ENCODE measurements around the gene ACTR2. TPM values are rescaled to one million over a fixed set of nuclear protein-coding genes. Genes with fewer than 3 reads are reported as not detected.

The ACTR2 gene
- total RNA-seq, 1 experiment from 2014 or later: 263 TPM

- peaks cover 2% of the 10 kb centered on the region for H3K4me1 Mint-ChIP-seq (ENCODE audit: insufficient read depth, unreplicated experiment)
- ChIA-PET CTCF (no interaction called here), POLR2A (no interaction called here)
- H3K36me3 Mint-ChIP-seq (ENCODE audit: insufficient read depth, unreplicated experiment): peaks cover 13% of the 10 kb centered on the region
- H3K9me3 Mint-ChIP-seq (ENCODE audit: unreplicated experiment): no peaks in the 10 kb centered on the region
- BruUV-seq (replicated peaks): no TSS peak
- H3K27me3 Mint-ChIP-seq (ENCODE audit: insufficient read depth, unreplicated experiment): no peaks in the 10 kb centered on the region
- no peak overlapping the region for H3K4me3 Mint-ChIP-seq (ENCODE audit: unreplicated experiment)
- intact Hi-C loops (cut with micrococcal nuclease): no loop called here
- no peak for DNase-seq (ENCODE audit: unreplicated experiment)
- H3K27ac Mint-ChIP-seq (ENCODE audit: low read depth, unreplicated experiment): no peak overlapping the region
- no peak for TF ChIP-seq CTCF (IDR thresholded peaks at IDR 0.05; ENCODE audit: unreplicated experiment)
These were observed 78.3 kb downstream of the ACTR2 start for GRCh38 chr2:65305934-65306333.

GRCh38 chr2:65309699-65310098 lies 82.1 kb downstream of the ACTR2 start:
- Mint-ChIP-seq H3K9me3 (ENCODE audit: unreplicated experiment) (no peaks in the 10 kb centered on the region), H3K36me3 (ENCODE audit: insufficient read depth, unreplicated experiment) (peaks cover 51% of the 10 kb centered on the region), H3K27ac (ENCODE audit: low read depth, unreplicated experiment) (no peak overlapping the region), H3K4me1 (ENCODE audit: insufficient read depth, unreplicated experiment) (no peaks in the 10 kb centered on the region), H3K27me3 (ENCODE audit: insufficient read depth, unreplicated experiment) (no peaks in the 10 kb centered on the region), H3K4me3 (ENCODE audit: unreplicated experiment) (no peak overlapping the region)
- DNase-seq (ENCODE audit: unreplicated experiment): no peak
- intact Hi-C loops (cut with micrococcal nuclease): no loop called here
- no TSS peak for BruUV-seq (replicated peaks)
- TF ChIP-seq CTCF (IDR thresholded peaks at IDR 0.05; ENCODE audit: unreplicated experiment): no peak
- ChIA-PET CTCF (interaction anchor here (1.5 kb wide), 1 partner anchor 10 kb away, joined by 3 read pairs; no protein-coding TSS in a partner anchor), POLR2A (no interaction called here)

GRCh38 chr2:65311049-65311448 lies 83.4 kb downstream of the ACTR2 start:
- CTCF ChIA-PET: interaction anchor here (0.5 to 1.2 kb wide), 4 partner anchors 10 to 260 kb away, joined by 3 to 4 read pairs (median 3); no protein-coding TSS in a partner anchor
- no peaks in the 10 kb centered on the region for H3K9me3 Mint-ChIP-seq (ENCODE audit: unreplicated experiment)
- H3K4me3 Mint-ChIP-seq (ENCODE audit: unreplicated experiment): no peak overlapping the region
- H3K36me3 Mint-ChIP-seq (ENCODE audit: insufficient read depth, unreplicated experiment): peaks cover 51% of the 10 kb centered on the region
- no peaks in the 10 kb centered on the region for H3K4me1 Mint-ChIP-seq (ENCODE audit: insufficient read depth, unreplicated experiment)
- no peak overlapping the region for H3K27ac Mint-ChIP-seq (ENCODE audit: low read depth, unreplicated experiment)
- intact Hi-C loops (cut with micrococcal nuclease): no loop called here
- TSS peak; percentile 29 for BruUV-seq (replicated peaks)
- POLR2A ChIA-PET: interaction anchor here (0.6 kb wide), 2 partner anchors 14 to 49 kb away, joined by 3 read pairs; no protein-coding TSS in a partner anchor
- TF ChIP-seq CTCF (IDR thresholded peaks at IDR 0.05; ENCODE audit: unreplicated experiment): no peak
- H3K27me3 Mint-ChIP-seq (ENCODE audit: insufficient read depth, unreplicated experiment): no peaks in the 10 kb centered on the region
- no peak for DNase-seq (ENCODE audit: unreplicated experiment)

GRCh38 chr2:65311596-65311995 lies 84.0 kb downstream of the ACTR2 start:
- Mint-ChIP-seq H3K4me1 (ENCODE audit: insufficient read depth, unreplicated experiment) (peaks cover 5% of the 10 kb centered on the region), H3K27me3 (ENCODE audit: insufficient read depth, unreplicated experiment) (no peaks in the 10 kb centered on the region), H3K4me3 (ENCODE audit: unreplicated experiment) (no peak overlapping the region), H3K9me3 (ENCODE audit: unreplicated experiment) (no peaks in the 10 kb centered on the region), H3K36me3 (ENCODE audit: insufficient read depth, unreplicated experiment) (peaks cover 51% of the 10 kb centered on the region), H3K27ac (ENCODE audit: low read depth, unreplicated experiment) (no peak overlapping the region)
- intact Hi-C loops (cut with micrococcal nuclease): no loop called here
- TF ChIP-seq CTCF (IDR thresholded peaks at IDR 0.05; ENCODE audit: unreplicated experiment): no peak
- ChIA-PET POLR2A (interaction anchor here (0.6 kb wide), 3 partner anchors 15 to 255 kb away, joined by 3 read pairs; no protein-coding TSS in a partner anchor), CTCF (interaction anchor here (0.5 to 1.0 kb wide), 3 partner anchors 9 to 259 kb away, joined by 3 to 4 read pairs (median 3); no protein-coding TSS in a partner anchor)
- BruUV-seq (replicated peaks): no TSS peak
- DNase-seq (ENCODE audit: unreplicated experiment): no peak
